HG03432 (cell line): ENCODE data around the gene RPS2.

Experiments used
- ATAC-seq: cut with Tn5 transposase; IDR thresholded peaks from one replicate; pipeline ENCODE4 v1.9.1; 2021; ENCODE audit warnings: mild to moderate bottlenecking, moderate library complexity; ENCODE audit not compliant: unreplicated experiment

RPS2 gene

DNA sequence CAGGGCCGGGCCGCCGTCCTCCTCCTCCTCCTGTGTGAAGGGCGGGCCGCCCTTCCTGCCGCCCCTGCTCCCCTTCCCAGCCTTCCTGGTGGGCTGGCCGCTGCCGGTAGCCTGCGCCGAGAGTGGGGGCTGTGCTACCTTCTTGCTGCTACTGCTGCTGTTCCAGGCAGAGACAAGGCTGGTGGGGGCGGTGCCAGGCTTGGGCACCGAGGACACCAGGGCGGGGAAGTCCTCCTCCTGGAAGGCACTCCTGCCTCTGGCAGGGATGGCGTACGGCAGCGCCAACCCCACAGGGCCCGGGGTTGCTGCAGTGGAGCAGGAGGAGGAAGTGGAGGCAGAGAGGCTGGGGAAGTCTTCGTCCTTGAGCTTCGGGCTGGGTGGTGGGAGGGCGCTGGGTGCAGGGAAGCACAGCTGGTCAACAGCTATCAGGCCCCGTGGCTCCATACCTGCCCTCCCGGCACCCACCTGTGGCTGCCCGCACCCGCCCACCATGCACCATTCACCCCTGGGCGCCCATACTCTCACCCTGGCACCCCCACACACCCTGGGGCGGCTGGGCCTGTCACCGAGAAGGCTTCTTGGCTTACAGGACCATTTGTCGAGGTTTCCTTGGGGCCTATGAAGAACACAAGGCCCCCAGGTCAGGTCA lies 35.4 kb upstream of the RPS2 start:
- ATAC-seq = no peak

DNA sequence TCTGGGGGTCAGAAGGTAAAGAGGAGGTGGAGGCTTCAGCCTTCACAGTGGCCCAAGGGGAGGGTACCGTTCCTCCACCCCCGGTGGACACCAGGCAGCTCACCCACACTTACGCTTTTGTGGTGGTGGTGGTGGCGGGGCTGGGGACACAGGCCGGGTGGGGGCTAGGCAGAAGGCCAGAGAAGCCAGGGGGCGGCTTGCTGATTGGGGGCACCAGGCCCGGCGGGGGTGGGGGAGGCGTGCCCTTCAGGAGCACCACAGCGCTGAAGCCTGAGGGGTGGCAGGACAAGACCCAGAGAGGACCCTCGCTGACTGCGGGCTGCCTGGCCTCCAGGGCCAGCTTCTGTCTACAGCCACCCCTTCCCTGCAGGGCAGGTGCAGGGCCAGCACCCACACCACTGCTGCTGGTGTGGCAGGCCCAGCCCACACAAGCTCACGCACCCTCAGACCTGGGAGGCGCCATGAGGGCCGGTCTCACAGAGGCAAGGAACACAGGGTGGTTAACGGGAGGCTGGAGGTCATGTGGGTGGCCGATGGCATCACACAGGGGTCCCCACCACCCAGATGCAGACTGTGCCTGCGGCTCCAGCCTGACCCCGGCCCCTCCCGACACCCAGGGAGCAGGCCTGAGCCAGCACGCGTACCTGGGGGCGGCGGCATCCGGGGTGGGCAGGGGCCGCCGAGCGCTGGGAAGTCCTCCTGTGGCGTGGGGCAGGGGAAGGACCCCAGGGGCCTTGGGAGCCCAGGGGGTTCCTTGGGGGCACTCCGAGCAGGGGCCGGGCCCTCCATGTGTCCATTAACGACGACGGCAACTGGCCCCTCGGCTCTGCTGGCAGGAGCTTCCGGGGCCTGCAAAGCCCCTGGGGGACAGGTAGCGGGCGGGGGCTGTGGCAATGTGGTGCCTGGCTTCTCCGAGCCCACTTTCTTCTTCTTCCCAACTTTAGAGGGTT lies 34.5 kb upstream of the RPS2 start:
- ATAC-seq = no peak

DNA sequence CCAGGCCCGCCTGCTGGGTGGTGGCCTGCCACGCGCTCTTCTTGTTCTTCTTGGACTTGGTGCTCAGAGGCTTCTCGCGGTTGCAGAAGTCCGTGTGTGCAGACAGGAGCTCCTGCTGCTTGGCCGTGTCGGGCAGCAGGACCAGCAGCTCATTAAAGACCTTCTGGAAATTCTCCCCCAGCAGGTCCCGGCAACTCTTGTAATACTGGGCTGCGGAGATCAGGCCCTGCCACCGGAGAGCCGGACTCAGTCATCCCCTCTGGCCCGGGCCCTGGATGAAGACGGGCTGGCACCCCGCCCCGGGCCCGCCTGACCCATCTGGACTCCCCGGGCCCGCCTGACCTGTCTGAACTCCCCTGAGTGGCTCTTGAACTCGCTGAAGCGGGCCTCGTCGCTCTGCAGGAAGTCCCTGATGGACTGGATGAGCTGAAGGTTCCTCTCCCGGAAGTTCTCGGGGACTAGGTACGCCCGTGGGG lies 33.8 kb upstream of the RPS2 start:
- ATAC-seq = no peak

DNA sequence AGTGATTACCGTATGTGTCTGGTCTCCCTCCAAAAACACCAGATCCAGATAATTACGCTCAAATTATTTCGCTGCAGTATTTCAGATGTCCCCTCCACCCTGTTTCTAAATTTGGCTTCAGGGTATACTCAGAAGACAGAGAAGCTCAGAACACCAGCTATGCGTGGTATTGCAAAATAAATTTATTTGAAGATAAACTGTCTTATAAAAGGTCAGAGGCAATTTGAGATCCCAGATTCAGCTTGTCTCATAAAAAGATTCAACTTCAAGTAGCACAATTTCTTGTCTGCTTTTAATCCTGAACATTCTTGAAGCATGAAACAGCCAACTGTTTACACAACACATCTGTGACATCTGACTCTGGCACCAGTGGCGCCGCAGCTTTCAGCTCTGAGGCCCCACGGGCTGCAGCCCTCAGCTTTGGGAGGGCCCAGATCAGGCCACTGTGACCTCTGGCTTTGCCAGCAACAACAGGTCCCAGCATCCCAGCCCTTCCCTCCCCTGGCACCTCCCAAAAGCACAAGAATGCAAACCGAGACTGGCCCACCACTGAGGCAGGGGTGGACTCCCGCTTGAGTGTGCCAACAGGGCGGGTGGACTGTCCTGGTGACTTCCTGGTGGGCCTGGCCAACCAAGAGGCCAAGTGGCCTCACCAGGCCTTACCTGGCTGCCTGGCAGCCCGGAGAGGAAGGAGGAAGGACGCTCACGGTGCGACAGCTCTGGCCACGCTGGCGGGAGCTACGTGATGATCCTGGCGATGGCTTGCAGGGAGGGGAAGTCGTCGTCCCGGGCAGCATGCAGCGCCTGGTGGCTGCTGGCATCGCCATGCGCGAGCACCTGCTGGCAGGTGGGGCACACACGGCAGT lies 33.1 kb upstream of the RPS2 start:
- ATAC-seq = no peak

DNA sequence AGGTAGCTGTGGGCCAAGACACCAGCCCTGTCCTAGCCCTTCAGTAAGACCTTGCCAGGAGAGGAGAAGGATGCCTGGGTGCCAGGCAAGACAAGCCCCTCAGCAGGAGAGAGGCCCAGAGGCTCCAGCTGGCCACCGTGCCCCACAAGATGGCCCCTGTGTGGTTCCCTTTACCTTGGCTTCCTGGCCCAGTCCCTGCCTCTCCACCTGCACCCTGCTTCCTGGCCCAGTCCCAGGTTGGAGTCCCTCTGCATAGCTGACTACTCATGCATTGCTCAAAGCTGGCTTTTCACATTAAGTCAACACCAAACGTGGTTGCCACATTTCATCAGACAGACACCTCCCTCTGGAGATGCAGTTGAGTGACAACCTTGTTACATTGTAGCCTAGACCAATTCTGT lies 29.1 kb upstream of the RPS2 start:
- ATAC-seq = no peak

DNA sequence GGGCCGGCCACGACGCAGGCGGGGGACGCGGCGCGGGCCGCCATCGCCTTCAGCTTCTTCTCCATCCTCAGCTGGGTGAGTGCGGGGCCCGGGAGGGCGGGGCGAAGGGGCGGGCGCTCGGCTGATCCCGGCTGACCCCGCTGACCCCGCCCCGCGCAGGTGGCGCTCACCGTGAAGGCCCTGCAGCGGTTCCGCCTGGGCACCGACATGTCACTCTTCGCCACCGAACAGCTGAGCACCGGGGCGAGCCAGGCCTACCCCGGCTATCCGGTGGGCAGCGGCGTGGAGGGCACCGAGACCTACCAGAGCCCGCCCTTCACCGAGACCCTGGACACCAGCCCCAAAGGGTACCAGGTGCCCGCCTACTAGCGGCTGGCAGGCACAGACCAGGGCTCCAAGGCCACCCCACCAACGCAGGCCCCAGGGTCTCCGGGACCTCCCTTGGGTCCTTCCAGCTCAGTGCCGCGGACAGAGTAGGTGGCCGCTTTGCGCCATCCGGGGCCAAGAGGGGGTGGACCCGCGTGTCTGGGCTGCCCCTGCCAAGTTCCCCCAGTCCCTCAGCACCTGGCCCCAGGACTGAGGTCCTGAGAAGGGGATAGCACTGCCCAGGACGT lies 28.2 kb upstream of the RPS2 start:
- no peak for ATAC-seq

DNA sequence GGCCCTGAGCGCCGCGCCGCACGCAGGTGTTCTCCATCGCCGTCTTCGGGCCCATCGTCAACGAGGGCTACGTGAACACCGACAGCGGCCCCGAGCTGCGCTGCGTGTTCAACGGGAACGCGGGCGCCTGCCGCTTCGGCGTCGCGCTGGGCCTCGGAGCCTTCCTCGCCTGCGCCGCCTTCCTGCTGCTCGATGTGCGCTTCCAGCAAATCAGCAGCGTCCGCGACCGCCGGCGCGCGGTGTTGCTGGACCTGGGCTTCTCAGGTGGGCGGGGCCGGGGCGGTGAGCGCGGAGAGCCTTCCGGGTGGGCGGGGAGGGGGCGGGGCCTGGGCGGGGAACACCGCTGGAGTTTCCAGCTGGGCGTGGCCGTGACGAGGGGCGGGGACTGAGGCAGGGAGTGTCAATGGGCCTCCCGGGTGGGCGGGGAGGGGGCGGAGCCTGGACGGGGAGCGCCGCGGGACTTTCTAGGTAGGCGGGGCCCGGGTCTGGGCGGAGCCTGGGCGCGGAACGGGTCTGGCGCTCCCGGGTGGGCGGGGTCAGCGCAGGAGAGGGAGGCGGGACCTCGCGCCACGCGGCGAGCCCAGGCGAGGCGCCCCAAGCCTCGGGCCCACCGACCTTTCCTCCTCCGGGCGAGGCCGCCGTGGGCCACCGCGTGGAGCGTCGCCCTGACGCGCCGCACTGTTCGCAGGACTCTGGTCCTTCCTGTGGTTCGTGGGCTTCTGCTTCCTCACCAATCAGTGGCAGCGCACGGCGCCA lies 27.5 kb upstream of the RPS2 start:
- ATAC-seq = peak; percentile 48

DNA sequence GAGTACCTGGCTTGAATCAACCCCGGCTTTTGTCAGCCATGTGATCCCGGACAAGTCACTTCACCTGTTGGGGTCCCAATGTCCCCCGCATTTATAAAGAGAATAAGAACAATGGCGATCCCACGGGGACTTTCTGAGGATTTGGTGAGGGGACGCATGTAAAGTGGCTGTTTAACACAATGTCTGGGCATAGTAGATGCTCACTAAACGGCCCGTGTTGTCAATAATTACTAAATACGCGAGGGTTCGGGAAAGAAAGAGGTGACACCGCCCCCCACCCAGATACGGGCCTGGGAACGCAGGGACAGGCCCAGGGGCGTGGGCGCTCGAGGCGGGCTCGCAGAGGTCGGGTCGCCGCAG lies 26.9 kb upstream of the RPS2 start:
- ATAC-seq = no peak

DNA sequence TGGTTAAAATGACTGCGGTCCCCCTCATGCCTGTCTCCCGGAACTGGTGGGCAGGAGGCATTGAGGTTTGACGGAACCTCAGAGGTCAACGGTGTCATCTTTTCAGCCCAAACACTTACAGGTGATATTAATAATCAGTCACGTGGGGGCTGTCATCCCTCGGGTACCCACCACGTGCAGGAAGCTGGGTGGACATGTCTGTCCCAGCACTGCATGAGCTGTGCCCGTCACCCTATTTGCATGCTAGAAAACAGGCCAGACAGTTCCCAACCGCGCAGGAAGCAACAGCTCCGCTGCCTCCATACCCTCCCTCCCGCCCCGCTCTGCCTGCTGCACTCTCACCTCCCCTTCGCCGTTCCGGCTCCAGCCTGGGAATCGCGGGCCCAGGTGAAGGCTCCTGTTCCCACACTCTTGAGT lies 26.5 kb upstream of the RPS2 start:
- ATAC-seq = peak; percentile 35

DNA sequence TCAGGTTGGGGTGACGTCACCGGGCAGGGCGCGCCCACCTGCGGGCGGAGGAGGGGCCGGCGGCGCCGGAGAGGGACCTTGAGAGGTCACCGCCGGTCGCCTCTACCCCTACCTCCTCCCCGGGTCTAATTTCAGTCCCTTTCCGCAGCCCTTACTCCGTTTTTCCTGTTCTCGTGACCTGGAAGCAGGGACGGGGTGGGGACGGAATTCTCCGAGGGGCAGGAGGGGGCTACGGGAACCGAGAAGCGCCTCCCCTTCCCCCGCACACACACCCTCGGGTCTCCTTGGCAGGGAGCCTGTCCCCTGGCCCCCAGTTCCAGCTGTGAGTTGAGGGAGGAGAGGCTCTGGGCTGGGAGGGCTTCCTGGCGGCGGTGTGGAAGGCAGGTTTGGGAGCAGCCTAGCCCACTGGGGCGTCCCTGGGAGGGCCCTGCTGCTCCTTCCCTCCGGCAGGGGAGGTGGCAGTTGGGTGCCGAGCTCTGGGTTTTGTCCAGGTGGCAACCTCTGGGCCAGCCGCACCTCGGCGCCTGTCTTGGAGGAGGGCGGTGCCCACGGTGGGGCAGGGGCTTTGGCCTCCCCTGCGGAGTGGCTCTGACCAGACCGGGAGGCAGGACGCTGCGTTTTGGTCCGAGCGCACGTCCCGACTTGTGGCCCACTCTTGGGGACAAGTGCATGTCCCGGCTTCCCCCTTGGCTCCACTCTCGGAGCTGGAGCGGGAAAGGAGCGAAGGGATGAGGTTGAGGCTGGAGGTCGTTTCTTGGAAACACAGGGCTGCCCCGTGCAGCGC lies 25.9 kb upstream of the RPS2 start:
- no peak for ATAC-seq

DNA sequence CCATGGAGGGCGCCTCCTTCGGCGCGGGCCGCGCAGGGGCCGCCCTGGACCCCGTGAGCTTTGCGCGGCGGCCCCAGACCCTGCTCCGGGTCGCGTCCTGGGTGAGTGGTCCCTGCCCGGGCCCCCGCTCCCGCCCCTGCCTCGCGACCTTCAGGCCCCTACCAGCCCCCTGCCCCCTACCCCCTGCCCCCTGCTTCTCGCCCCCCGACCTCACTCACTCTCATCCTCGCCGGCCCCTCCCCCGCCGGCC lies 25.4 kb upstream of the RPS2 start:
- no peak for ATAC-seq

DNA sequence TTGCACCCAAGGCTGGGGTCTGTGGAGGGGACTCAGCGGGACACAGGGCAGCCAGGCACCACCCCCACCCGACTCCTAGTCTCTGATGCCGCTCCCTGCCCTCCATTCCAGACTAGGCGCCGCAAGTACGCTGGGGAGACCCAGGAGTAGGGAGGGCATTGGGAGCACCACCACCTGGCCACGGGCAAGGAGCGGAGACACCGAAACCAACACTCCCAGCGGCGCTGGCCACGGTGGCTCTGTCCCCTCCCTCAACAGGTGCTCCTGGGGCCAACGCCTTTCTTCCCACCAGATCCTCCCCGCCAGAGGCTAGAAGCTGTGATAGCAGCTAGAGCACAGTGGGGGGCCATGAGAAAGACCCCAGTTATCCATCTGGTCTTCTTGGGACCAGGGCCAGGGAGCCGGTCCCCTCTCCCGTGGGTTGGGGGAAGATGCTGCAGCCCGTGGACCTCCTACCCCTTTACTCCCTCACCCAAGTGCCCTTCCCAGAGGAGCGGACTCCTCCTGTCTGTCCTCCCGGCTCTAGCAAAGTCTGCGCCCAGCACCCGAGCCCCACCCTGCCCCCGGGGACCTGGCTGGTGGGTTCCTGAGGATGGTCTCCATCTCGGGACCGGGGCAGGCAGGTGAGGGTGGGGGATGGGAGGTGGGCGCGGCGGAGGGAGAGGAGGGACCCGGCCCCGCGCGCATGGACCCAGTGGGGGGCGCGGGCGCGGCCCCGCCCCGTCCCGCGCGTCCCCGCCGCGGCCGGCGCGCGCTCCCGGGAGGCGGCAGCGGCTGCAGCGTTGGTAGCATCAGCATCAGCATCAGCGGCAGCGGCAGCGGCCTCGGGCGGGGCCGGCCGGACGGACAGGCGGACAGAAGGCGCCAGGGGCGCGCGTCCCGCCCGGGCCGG lies 24.8 kb upstream of the RPS2 start, which contains the start of gene SYNGR3:
Gene SYNGR3 (plus strand): TSS at position 762 of the 892 bp plus-strand sequence. CDS start 133 bp downstream, outside the sequence.
- ATAC-seq = no peak

DNA sequence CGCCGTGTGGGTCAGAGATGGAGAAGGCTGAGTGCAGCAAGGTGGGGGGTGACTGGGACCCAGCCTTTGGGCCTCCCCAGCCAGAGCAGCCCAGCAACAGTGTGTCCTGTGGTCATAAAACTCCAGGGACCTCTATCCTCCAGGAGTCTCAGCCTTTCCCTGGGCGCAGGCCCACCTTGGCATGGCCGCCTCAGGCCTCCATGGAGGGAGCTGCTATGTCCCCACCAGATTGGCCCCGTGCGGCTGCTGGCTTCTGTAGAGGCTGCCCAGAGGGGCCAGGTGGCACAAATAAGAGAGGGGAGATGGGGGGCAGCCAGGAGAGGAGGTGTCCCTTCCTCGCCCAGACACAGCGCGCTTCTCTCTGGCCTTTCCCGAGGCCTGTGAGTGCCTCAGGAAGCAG lies 22.6 kb upstream of the RPS2 start:
- no peak for ATAC-seq

DNA sequence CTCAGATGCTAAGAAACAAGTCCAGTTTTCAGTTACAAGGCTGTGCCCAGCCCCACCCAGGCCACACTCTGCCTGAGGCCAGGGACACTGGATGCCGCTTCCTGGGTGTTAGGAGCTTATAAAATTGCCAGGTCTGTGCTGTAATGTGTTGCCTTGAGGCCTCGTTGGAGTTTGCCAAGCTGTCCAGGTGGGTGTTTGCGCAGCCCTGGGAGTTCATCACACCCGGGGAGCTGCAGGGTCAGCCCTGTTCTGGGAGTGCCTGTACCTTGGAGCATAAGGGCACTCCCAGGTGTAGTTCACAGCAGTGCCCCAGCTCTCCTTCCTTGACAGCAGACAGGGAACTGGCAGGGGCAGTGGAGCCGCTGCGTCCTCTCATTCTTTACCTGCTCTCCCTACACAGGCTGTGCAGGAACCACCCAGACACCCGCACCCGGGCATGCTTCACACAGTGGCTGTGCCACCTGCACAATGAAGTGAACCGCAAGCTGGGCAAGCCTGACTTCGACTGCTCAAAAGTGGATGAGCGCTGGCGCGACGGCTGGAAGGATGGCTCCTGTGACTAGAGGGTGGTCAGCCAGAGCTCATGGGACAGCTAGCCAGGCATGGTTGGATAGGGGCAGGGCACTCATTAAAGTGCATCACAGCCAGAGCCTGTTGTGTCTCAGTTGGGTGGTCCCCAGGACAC lies 21.0 kb upstream of the RPS2 start:
- no peak for ATAC-seq

DNA sequence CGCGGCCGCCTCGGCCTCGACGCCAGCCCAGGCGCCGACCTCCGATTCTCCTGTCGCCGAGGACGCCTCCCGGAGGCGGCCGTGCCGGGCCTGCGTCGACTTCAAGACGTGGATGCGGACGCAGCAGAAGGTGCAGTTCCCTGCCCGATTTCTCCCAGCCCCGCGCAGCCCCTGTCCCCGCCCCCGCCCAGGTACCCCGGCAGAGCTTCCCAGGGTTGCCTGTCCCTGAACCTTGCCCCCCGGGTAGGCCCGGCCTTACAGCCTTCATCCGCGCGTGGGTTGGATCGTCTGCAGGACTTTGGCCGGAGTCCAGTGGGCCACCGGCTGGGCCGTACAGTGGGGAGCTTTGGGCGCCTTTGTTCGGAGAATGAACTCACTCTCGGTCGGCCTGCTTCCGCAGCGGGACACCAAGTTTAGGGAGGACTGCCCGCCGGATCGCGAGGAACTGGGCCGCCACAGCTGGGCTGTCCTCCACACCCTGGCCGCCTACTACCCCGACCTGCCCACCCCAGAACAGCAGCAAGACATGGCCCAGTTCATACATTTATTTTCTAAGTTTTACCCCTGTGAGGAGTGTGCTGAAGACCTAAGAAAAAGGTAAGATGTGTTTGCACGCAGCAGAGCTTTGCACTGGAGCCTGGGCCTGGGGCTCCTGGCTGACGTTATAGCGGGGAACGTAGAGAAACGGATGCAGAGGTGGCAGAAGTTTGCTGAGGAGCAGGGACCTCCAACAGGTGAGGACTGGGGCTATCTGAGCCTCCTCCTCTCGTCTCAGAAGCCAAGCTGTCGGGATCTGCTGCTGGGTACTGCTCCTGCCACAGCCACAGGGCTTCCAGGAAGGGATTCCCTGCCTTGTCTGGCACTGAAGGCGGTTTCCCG lies 20.0 kb upstream of the RPS2 start:
- ATAC-seq = peak; percentile 5

DNA sequence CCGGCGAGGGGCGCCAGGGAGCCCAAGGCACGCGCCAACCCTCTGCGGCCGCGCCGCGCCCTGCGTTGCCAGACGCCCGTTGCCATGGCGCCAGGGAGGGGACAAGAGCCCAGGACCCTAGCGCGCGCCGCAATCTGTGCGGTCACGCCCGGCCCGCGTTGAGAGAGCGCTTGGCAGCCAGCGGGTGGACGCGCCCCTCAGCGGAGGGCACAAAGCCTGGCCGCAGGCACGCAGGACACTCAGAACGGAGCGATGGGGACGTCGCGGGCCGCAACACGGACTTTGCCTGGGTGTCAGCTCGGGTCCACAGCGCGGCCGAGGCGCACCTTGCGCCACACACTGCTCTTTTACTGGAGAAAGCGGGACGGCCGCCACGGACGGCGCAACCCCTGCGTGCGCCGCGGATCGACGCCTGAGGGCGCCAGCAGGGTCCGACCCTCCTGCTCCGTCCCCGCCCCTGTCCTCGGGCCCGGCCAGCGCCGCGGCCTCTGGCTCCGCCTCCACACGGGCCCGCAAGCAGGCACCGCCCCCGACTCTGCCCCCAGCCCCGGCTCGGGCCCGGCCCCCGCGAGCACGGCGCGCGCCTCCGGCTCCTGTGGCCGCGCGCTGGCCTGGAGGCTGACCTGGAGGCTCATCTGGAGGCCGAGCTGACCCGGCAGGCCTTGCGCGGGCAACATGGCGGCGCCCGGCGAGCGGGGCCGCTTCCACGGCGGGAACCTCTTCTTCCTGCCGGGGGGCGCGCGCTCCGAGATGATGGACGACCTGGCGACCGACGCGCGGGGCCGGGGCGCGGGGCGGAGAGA lies 19.1 kb upstream of the RPS2 start, which contains the start of gene GFER:
Gene GFER (plus strand): TSS at position 650 of the 803 bp plus-strand sequence. CDS start 26 bp downstream, at position 676.
- peak; percentile 78 for ATAC-seq
